NCI-H1092 (cell line): ENCODE data around the gene GOLIM4.
"Not testable (repeated sequence)": the region's sequence is repeated elsewhere in the genome, so short reads cannot be mapped to it uniquely, and the experiment has no call there.

Experiments used
- DNase-seq: peaks from one replicate; lab custom pipeline; 2025; lab: John Stamatoyannopoulos, UW

The GOLIM4 gene

DNA sequence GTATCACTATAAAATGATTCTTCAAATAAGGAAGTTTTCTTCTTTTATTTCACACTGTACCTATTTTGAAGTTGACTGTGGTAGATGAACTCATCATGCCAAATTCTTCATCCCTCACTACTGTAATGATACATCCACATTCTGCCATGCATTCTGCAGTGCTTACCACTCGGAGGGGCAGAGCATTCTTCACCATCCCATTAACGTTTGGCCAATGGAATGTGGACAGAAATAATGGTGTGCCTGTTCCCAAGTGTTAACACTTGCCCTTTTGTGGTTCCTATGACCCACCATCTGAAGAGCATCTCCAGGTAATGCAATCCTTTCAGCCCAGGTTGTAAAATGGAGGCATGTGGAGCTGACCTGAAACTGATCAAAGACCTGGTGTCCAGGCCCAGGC, 18.6 kb downstream of the GOLIM4 start:
- DNase-seq, result no peak

DNA sequence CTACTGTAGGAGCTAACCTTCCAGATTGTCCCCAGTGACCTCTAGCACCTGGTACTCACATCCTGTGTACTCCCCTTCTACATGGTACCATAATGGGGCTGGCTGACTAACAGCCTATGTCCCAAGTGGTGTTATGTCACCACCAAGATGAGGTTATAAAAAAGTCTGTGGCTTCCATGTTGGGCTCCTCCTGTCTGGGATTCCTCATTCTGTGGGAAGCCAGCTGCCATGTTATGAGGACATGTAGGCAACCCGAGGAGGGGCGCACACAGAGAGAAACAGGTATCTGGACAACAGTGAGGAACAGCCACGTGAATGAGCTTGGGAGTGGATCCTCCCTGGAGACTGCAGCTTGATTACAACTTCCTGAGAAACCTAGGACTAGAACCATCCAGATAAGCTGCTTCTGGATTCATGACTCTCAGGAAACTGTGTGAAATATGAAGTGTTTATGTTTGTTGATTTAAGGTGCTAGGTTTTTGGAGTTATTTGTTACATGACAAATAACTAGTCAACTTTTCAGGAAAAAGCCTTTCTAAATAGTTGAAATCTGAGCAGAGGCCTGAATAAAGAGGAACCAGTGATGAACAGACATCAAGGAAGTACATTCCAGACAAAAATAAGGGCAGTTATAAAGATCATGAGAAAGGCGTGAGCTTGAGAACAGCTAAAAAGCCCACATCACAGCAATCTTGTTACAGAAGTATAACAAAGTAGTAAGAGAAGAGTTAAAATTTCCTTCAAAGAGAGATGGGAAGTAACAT, 21.7 kb downstream of the GOLIM4 start:
- no peak for DNase-seq

DNA sequence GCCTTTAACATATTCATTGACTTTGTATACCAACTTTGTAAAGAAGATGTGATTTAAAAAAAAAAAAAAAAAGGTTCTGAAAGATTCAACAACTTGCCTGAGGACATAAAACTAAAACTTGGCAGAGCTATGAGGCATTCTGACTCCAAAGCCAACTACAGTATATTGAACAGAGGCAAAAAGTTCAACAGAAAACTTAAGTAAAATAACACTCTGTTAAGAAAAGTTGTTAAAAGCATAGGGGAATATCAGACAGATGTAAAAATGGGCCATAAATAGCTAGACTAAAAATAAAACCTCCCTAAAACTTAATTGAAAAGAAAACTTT, 23.4 kb downstream of the GOLIM4 start:
- no peak for DNase-seq

DNA sequence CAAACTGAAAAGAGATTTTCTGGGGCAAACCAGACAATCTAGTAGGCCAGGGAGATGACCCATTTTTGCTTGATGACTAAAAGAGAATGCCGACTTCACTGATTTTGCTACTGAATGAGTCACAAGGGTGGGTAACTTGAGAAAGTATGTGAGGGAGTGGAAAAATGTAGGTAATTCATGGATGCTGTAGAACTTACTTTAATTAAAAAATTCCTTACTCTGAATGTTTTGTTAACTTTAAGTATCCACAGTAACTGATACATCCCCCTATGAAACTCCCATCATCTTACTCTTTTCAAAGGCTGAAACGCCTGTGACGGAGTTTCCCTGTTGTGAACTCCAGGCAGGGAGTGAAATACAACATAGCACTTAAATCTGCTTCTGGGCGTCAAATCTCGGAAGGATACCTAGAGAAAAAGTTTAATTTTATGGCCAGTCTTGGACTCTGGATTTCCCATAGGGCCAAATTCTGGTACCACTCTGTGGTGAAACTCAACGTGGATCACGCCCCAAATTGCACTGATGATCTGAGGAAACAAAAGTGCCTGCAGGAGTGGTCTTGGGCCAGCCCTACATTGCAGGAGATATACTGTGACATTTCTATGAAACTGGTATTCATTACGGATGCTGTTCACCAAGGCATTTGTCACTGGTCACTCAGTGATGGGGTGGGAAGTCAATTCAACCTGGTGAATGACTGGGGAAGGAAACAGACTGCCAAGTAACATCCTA, 24.0 kb downstream of the GOLIM4 start:
- no peak for DNase-seq

DNA sequence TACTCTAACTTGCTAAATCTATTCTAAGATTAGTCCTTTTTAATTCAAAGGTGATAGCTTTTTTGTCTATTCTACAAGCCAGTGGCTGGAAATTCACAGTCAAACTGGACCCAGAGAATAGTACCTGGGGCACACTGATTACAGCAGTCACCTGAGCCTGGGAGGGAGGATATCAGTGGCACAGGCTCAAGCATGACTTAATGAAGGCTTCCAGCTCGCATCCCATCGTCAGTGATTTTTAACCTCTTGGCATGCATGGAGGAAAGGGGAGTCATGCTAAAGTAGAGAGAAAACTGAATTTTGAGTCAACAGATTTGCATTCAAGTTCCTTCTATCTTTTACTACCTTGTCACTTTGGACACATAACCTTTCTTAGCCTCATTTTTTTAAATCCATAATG, 24.8 kb downstream of the GOLIM4 start:
- no peak for DNase-seq

DNA sequence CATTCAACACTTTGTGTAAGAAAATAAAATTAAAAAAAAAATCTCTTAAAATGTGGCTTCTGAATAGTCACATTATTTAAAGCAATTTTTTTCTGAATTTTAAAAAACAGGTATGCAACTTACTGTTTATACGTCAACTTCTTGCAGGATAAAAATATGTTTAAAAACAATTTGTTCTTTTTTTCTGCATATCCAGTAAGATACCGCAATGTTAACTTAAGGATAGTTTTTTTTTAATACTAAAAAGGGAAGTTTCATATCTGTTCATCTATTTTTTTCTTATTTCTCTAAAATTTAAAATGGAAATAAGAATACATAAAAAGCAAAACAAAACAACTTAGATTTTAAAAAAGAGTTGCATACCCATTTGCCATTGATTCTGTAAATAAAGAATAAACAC, 27.4 kb downstream of the GOLIM4 start:
- no peak for DNase-seq

DNA sequence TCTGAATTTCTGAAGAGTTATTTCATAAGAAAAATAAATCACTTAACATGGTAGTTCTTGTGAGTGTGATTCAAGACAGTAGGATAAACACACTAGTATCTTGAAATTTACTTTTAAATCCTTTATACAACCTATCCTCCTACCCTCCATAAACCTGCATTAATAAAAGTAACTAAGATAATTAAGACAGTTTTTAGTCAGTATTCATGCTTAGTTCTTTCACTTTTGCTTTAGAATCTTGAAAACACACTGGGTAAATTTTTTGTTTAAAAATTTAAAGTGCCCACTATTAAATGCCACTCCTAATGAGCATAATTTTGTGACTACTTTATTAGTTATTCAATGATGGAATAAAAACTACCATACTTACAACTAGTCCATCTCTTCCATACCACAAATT, 28.8 kb downstream of the GOLIM4 start:
- DNase-seq, result no peak

DNA sequence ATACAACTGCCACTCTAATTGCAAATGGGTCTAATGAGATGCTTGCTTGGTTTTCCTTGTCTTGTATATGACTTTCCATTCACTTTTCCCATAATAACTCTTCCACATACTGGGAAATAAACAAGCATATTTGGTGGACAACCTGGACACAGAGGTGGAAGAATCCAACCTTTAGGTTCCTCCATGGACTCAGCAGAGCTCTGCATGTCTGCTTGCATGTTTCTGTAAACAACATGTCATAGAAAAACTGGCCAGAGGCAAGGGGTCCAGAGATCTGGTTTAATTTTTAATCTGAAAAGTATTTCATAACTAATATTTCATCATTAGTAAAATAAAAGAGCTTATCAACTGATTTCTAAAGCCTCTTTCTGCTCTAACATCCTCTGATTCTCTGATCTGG, 30.2 kb downstream of the GOLIM4 start:
- no peak for DNase-seq

DNA sequence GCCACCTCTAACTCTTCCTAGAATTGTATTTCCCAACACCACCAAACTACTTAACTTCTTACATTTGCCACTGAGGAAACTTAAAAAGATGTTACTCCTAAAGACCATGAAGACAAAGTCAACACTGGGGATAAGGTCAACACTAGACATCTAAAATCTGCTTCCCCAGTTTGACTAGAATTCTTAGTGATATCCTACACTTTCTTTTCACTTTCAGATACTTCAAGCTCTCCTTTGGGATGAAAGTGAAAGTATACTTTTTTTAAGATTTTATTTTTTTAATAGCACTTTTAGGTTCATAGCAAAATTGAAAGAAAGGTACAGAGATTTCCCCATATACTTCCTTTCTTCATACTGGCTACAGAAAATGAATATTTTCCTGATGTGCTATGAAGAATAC, 32.6 kb downstream of the GOLIM4 start:
- no peak for DNase-seq

DNA sequence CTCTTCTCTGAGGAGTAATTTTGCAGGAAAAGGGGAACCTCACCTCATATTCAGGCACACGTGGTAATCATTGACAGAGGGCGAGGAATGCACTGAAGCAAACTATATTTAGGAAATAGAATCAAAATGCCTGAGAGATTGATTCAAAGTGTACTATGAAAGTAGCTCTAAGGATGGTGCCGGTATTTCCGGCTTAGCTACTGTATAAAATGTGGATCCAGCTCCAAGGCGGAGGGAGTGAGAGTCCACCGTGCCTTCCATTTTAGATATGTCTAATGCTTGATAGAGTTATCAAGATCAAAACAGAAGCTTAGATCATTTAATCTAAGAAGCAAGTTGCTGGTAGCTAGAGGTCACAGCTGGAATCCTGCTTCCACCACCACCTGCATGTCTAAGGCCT, 33.0 kb downstream of the GOLIM4 start:
- DNase-seq, result no peak

DNA sequence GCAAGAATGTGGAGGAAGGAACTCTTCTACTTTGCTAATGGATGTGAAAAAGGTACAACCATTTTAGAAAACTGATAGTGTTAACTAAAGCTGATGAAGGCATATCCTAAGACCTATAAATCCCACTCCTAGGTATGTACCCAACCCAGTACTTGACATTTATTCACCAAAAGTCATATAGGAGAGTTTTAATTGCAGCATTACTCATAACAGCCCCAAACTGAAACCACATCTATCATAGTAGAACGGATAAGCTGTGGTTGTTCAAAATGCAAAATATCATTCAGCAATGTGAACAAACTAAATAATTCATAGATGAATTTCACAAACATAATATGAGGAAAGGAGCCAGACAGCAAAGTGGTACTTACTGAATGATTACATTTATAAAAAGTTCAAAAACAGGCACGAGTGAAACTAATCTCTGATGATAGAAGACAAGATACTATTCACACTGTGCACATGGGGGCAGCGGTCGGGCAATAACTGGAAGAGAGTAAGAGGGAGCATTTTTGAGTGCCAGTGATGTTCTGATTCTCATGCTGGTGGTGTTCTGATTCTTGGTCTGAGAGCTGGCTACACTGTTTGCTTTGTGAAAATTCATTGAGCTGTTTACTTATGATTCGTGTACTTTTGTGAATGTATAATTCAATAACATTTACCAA, 34.3 kb downstream of the GOLIM4 start:
- no peak for DNase-seq

DNA sequence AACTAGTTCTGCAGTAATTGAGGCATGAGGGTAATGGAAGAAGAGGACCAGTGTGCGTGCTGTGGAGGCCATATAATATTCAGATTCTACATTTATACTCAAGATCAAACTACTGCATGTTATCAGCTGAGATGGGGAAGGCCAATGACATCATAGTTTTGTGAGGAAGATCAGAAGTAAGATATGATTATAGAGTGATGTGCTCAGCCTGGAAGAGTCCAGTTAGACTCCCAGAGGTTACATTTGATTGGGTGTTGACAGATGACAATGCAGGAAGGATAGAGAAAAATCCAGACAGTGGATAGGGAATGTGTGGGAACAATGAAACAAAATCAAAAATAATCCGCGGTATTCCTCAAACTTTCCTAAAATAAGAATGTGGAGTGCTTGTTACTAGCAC, 35.4 kb downstream of the GOLIM4 start:
- DNase-seq, result no peak

DNA sequence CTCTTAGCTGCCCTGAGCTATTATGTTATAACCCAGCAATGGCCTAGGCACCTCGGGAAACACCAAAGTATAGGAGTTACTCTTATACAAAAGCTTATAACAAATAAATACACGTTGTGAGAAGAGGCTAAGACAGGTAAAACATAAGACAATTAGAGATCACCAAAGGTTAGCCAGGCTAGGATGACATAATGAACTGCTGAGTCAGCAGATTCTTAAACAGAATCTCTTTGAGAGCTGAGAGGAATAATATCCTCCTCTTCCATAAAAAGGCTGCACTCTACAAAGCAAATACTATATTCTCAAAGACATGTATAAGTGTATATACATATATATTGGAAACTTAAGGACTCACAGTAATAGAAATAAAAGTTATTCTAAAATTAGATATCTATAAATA, 37.2 kb downstream of the GOLIM4 start:
- DNase-seq, result no peak

DNA sequence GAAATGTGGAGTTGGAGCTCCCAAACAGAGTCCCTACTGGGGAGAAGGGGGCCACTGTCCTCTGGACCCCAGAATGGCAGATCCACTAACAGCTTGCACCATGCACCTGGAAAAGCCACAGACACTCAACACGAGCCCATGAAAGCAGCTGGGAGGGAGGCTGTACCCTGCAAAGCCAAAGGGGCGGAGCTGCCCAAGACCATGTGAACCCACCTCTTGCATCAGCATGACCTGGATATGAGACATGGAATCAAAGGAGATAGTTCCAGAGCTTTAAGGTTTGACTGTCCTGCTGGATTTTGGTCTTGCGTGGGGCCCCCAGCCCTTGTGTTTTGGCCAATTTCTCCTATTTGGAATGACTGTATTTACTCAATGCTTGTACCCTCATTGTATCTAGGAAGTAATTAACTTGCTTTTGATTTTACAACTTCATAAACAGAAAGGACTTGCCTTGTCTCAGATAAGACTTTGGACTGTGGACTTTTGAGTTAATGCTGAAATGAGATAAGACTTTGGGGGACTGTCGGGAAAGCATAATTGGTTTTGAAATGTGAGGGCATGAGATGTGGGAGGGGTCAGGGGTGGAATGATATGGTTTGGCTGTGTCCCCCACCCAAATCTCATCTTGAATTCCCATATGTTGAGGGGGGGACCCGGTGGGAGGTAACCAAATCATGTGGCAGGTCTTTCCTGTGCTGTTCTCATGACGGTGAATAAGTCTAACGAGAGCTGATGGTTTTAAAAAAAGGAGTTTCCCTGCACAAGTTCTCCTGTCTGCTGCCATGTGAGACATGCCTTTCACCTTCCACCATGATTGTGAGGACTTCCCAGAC, 39.1 kb downstream of the GOLIM4 start:
- DNase-seq, result not testable (repeated sequence)

DNA sequence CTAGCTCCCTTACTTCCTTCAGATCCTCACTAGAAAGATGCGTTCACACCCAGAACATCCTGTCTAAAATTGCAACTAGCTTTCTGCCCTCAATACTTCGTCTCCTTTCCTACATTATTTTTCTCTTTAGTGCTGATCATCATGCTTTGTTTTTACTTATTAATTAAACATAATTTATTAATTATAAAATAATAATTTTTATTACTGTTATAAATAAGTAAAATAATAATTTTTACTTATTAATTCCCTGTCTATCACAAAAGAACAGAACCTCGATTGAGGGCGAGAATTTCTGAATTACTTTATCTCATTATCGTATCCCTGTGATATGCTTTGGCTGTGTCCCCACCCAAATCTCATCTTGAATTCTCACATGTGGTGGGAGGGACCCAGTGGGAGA, 41.3 kb downstream of the GOLIM4 start:
- DNase-seq, result no peak

DNA sequence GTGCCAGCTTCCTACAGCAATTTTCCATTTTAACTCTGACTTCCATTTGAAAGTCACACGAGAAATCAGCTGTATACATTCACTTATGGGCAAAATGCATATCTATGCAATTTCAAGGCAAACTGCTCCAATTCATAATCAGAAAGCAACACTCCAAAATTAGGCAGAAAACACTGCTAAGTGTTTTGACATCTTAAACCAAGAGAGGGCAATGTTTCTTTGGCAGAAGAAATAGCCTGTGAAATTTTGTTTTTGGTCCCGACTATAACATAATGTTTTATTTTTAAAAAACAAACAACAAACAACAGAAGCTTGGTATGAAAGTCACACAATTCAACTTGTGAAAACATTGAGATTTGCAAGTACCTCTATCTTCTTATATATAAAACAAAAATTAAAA, 42.6 kb downstream of the GOLIM4 start:
- no peak for DNase-seq

DNA sequence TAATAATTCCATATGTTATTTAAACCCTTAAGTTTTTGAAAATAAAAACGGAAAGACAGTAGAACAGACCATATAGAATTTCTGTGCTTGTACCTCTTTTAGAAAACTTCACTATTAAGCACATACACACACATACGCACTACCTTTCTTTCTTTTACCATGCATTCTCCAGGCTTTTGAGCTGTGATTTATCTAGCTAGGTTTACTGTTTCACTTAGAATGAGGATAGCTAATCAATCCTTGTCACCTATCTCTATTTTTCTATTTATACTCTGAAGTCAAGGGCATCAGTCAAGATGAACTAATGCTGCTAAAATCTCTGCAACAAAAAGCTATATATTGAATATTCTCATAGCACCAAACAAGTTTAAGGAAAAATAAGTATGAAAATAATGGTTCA, 43.2 kb downstream of the GOLIM4 start:
- DNase-seq, result no peak

DNA sequence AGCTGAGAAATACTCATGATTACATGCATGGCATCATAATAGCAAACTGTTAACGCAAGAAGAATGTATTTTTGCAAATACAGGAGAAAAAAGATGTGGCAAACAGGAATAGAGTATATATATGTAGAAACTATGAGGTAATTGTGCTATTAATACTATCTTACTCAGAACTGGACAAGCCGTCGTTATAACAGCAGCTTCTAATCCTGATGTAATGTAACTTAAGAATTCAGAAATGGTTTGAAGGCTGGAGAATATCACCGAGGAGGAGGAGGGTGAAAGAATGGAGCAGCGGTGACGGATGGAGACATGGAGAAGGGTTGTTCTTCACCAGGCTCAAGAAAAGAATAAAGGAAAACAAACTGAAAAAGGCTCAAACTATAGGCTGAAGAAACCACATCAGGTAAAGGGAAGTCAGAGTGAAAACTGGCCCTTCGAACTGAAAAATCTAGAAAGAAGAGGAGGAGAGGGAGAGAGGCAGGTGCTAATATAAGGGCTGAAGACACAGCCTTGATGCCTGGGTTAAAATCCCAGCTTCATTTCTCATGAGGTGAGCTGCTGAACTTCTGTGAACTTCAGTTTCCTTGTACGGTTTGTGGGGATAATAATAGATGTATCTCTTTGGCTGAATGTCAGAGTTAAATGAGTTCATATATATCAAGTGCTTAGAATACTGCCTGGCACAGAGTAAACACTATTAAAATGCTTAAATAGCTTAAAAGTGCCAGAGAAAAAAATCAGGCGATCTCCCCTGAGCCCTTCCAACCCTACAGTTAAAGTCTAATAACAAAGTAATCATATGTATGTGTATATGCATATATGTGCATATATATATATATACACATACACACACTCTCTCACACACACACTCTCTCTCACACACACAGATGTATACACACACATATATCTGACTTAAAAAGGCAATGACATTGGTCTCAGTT, 43.9 kb downstream of the GOLIM4 start:
- DNase-seq, result no peak

DNA sequence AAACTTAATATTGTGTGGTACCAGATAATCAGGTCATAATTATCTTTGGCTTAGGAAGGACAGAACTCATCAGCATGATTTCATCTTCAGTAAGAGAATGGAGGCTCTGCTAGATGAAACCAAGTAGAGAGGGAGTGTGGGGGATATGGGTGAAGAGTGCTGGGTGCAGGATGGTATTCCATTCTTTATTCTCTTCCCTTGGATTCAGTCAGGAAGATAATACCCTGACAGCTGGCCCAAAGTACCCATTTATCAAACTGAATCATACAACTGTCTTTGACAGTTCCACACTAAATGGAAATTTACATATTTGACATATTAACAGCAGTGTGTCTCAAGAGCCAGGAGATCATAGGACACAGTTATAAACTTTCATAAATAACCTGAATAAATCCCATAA, 44.7 kb downstream of the GOLIM4 start:
- DNase-seq, result no peak

DNA sequence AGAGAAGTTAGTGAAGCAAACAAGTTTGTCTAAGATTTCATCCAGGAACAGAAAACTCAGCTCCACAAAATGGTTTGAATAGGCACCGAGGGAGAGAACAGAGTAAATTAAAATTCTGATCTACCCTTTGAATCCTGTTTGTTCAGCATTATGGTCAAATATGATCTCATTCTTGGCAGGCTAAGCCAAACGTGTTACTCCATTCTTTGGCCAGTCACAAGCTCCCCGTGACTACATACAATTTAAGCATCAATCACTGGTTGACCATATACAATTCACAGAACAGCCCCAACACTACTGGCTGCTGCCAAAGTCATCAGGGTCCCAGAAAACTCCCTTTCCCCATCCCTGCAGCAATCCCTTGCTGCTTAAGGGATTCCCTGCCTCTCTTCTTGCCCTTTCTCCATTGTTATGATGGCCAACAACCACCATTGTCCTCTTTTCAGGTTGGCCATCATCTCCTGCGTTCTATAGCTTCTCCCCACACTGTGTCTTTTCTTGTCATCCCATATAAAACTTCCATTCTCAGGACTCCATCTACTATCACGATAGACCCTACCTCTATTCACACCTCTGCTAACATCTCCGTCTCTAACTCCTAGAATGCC, 46.3 kb downstream of the GOLIM4 start:
- no peak for DNase-seq
